Measurements from ENCODE around the gene IL17C.

DNA sequence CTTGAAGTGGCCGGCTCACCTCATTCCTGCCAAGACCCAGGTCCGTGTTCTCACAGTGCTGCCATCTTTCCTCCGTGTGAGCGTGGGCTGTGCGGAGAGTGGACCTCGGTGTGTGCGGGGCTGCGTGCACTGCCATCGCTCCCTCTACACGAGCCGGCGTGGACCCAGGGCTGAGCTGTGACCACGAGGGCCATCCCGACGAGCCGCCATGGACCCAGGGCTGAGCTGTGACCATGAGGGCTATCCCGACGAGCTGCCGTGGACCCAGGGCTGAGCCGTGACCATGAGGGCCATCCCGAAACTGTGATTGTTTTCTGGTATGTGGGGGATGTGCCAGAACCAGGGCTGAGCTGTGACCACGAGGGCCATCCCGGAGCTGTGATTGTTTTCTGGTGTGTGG, 33.4 kb downstream of the IL17C start:
- TF ChIP-seq EZH2 (IDR thresholded peaks at IDR 0.05; ENCODE audit: borderline replicate concordance, low read depth, low read length, severe bottlenecking) = no peak
- TF ChIP-seq, protein P1, sequence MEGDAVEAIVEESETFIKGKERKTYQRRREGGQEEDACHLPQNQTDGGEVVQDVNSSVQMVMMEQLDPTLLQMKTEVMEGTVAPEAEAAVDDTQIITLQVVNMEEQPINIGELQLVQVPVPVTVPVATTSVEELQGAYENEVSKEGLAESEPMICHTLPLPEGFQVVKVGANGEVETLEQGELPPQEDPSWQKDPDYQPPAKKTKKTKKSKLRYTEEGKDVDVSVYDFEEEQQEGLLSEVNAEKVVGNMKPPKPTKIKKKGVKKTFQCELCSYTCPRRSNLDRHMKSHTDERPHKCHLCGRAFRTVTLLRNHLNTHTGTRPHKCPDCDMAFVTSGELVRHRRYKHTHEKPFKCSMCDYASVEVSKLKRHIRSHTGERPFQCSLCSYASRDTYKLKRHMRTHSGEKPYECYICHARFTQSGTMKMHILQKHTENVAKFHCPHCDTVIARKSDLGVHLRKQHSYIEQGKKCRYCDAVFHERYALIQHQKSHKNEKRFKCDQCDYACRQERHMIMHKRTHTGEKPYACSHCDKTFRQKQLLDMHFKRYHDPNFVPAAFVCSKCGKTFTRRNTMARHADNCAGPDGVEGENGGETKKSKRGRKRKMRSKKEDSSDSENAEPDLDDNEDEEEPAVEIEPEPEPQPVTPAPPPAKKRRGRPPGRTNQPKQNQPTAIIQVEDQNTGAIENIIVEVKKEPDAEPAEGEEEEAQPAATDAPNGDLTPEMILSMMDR (IDR thresholded peaks at IDR 0.05; ENCODE audit: borderline replicate concordance, extremely low read depth, low read length, poor library complexity, severe bottlenecking) = no peak
